Measurements from ENCODE around the gene RNF14. TPM values are rescaled to one million over a fixed set of nuclear protein-coding genes. Genes with fewer than 3 reads are reported as not detected.

The RNF14 gene
- total and polyA plus RNA-seq, 2 of the 8 experiments (the other 6 are each of a cell fraction or from before 2014, with no cell fraction given) = 4.7 to 20.2 TPM

DNA sequence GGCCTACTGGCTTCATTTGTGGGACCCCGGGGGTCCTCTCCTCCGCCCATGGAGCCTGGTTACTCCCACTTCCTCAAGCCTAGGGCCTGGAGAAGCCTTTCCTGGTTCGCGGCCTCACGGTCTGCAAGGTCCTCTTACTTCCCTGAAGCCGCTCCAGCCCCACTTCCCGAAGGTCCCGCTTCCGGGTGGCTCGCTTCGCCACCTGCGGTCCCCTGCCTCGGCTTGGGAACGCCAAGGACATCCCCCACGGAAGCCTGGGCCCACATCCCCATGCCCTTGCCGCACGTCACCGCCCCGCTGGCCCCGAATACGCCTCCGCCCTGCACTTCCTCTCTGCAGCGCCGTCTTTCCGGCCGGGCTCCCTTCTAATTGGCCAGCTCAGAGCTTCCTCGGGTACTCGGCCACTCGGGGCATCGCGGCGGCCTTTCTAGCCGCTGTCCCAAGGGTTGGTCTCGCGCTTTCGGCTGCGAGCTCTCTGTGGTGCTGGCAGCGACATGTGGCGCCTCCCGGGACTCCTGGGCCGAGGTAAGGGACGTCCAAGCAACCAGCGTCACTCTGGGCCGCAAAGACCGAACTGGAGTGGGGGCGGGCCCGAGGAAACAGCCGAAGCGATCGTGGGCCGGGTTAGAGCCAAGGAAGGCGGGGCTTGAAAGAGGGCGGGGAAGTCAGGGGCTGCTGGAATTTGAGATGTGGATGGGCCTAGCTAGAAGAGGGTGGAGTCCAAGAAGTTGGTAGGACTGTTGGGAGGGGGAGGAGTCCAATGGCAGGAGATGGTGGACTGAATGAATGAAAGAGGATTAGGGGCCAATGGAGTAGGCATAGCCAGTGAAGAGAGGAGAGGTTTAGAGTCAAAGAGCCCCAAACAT lies 45.2 kb upstream of the RNF14 start, which contains the start of gene DELE1 (continued):
- TF ChIP-seq CHD2 (IDR thresholded peaks at IDR 0.05; ENCODE audit: low read length) (peak; percentile 36; the same call in 1 of the 2 replicates), CEBPB (IDR thresholded peaks at IDR 0.05; ENCODE audit: low read depth, low read length) (no peak), SP2 (IDR thresholded peaks at IDR 0.05; ENCODE audit: low read length) (no peak), HDAC2 (IDR thresholded peaks at IDR 0.05; ENCODE audit: borderline replicate concordance in 1 of 2, low read depth in 2 of 2, low read length in 2 of 2) (no peak), RAD21 (IDR thresholded peaks at IDR 0.05 in 1 of 2, conservative IDR thresholded peaks at IDR 0.05 in 1 of 2; ENCODE audit: low read depth in 2 of 2, low read length in 2 of 2) (peak in 1 of 2 experiments; percentile 9; a peak in 1 of 4 replicates), POLR2A (IDR thresholded peaks at IDR 0.05; ENCODE audit: control extremely low read depth in 1 of 2, low read depth in 2 of 2, low read length in 2 of 2) (peak in 1 of 2 experiments; percentile 84; a peak in 2 of 3 replicates), SIN3A (conservative IDR thresholded peaks at IDR 0.05 in 1 of 2, IDR thresholded peaks at IDR 0.05 in 1 of 2; ENCODE audit: low read depth in 1 of 2, low read length in 2 of 2) (peak in 1 of 2 experiments; percentile 62; a peak in 3 of 4 replicates), BCL11A (IDR thresholded peaks at IDR 0.05; ENCODE audit: low read depth in 2 of 2, low read length in 2 of 2) (no peak), RBBP5 (IDR thresholded peaks at IDR 0.05; ENCODE audit: borderline replicate concordance, low read depth, low read length) (0 out of 2 replicates have a peak, but pooled peaks have one; percentile 30), SP1 (IDR thresholded peaks at IDR 0.05; ENCODE audit: low read depth, low read length) (no peak), GTF2F1 (IDR thresholded peaks at IDR 0.05; ENCODE audit: borderline replicate concordance, low read depth, low read length) (0 out of 2 replicates have a peak, but pooled peaks have one; percentile 17), CBX8 (IDR thresholded peaks at IDR 0.05; ENCODE audit: borderline replicate concordance, low read depth, low read length) (no peak)
- TF ChIP-seq, protein P1, sequence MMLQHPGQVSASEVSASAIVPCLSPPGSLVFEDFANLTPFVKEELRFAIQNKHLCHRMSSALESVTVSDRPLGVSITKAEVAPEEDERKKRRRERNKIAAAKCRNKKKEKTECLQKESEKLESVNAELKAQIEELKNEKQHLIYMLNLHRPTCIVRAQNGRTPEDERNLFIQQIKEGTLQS (IDR thresholded peaks at IDR 0.05; ENCODE audit: insufficient read depth, low read depth, low read length) = no peak

Measured in H1 (cell line).